ENCODE measurements around the gene IGFBP2.

- no peak for TF ChIP-seq CTCF (conservative IDR thresholded peaks at IDR 0.05)
- TF ChIP-seq ZFX (IDR thresholded peaks at IDR 0.05): no peak
Observed at GRCh38 chr2:216664593-216665034, 31.4 kb downstream of the IGFBP2 start.
